ENCODE measurements around the gene LETM1. TPM values are rescaled to one million over a fixed set of nuclear protein-coding genes. Genes with fewer than 3 reads are reported as not detected.

The LETM1 gene
- 48.9 and 53.9 TPM in 2 replicates for total RNA-seq (2014; rRNA removed; shearing (Covaris generic))
- 109 and 162 TPM in 2 replicates for polyA plus RNA-seq (2014; cell fraction: nucleus; rRNA removed)

- DNase-seq (ENCODE audit: extremely low read depth, low read depth): peak; percentile 88
These were observed at the start of gene LETM1 for GRCh38 chr4:1856071-1856942. LETM1 (minus strand) TSS chr4:1856156; CDS start chr4:1855950, 206 bp downstream.

- DNase-seq (ENCODE audit: extremely low read depth, low read depth): no peak
These were observed 48.1 kb upstream of the LETM1 start for GRCh38 chr4:1904042-1904441.

- no peak for DNase-seq (ENCODE audit: extremely low read depth, low read depth)
These were observed 47.1 kb upstream of the LETM1 start for GRCh38 chr4:1903035-1903434.

GRCh38 chr4:1902243-1902642 is 46.3 kb upstream of the LETM1 start:
- no peak for DNase-seq (ENCODE audit: extremely low read depth, low read depth)

- DNase-seq (ENCODE audit: extremely low read depth, low read depth): no peak
These were observed 45.2 kb upstream of the LETM1 start for GRCh38 chr4:1901127-1901526.

- no peak for DNase-seq (ENCODE audit: extremely low read depth, low read depth)
These were observed 44.7 kb upstream of the LETM1 start for GRCh38 chr4:1900624-1901023.

GRCh38 chr4:1900087-1900433 is 44.1 kb upstream of the LETM1 start:
- no peak for DNase-seq (ENCODE audit: extremely low read depth, low read depth)

GRCh38 chr4:1899149-1900086 is 43.5 kb upstream of the LETM1 start:
- DNase-seq (ENCODE audit: extremely low read depth, low read depth): peak; percentile 76

GRCh38 chr4:1898681-1899080 is 42.7 kb upstream of the LETM1 start:
- DNase-seq (ENCODE audit: extremely low read depth, low read depth): no peak

GRCh38 chr4:1898007-1898406 is 42.1 kb upstream of the LETM1 start:
- DNase-seq (ENCODE audit: extremely low read depth, low read depth): no peak

- no peak for DNase-seq (ENCODE audit: extremely low read depth, low read depth)
These were observed 40.7 kb upstream of the LETM1 start for GRCh38 chr4:1896658-1896991.

- no peak for DNase-seq (ENCODE audit: extremely low read depth, low read depth)
These were observed 40.2 kb upstream of the LETM1 start for GRCh38 chr4:1895971-1896657.

GRCh38 chr4:1890979-1891570 is 35.1 kb upstream of the LETM1 start:
- DNase-seq (ENCODE audit: extremely low read depth, low read depth): no peak

GRCh38 chr4:1887052-1887451 is 31.1 kb upstream of the LETM1 start:
- no peak for DNase-seq (ENCODE audit: extremely low read depth, low read depth)

- DNase-seq (ENCODE audit: extremely low read depth, low read depth): no peak
These were observed 29.5 kb upstream of the LETM1 start for GRCh38 chr4:1885414-1885813.

- DNase-seq (ENCODE audit: extremely low read depth, low read depth): no peak
These were observed 27.6 kb upstream of the LETM1 start for GRCh38 chr4:1883583-1883982.

- DNase-seq (ENCODE audit: extremely low read depth, low read depth): no peak
These were observed 26.9 kb upstream of the LETM1 start for GRCh38 chr4:1882850-1883271.

GRCh38 chr4:1880332-1880731 is 24.4 kb upstream of the LETM1 start:
- no peak for DNase-seq (ENCODE audit: extremely low read depth, low read depth)

GRCh38 chr4:1879485-1879884 is 23.5 kb upstream of the LETM1 start:
- no peak for DNase-seq (ENCODE audit: extremely low read depth, low read depth)

- no peak for DNase-seq (ENCODE audit: extremely low read depth, low read depth)
These were observed 18.2 kb upstream of the LETM1 start for GRCh38 chr4:1874201-1874600.

- DNase-seq (ENCODE audit: extremely low read depth, low read depth): no peak
These were observed 17.8 kb upstream of the LETM1 start for GRCh38 chr4:1873776-1874175.

Measured in NCI-H460 (cell line).